ENCODE results near the gene CSH1. TPM values are rescaled to one million over a fixed set of nuclear protein-coding genes. Genes with fewer than 3 reads are reported as not detected.
"Not testable (repeated sequence)": the region's sequence is repeated elsewhere in the genome, so short reads cannot be mapped to it uniquely, and the experiment has no call there.

Gene CSH1
- total RNA-seq, 4 donors from 2014 or later = not detected

- H3K27me3 ChIP-seq; H3K27ac ChIP-seq; DNase-seq; H3K9me3 ChIP-seq; H3K4me1 ChIP-seq; intact Hi-C loops (cut with DNase I); H3K4me3 ChIP-seq; H3K36me3 ChIP-seq: not testable (repeated sequence)
- no CpG with 5 or more reads among the region's 7 CpGs for WGBS, 2 donors
Measured at GRCh38 chr17:63873577-63873976, 22.8 kb downstream of the CSH1 start, which contains the start of gene CSH2. TSS of gene CSH2 (minus strand) at chr17:63873677. CDS start at chr17:63873614, 63 bp downstream.

GRCh38 chr17:63871646-63872365, 24.6 kb downstream of the CSH1 start:
- H3K4me1 ChIP-seq; DNase-seq; H3K4me3 ChIP-seq; H3K36me3 ChIP-seq; H3K27ac ChIP-seq; intact Hi-C loops (cut with DNase I); H3K9me3 ChIP-seq; H3K27me3 ChIP-seq: not testable (repeated sequence)
- WGBS, 2 donors = 89% methylated on average over 11 to 13 of the region's 15 CpGs

GRCh38 chr17:63870292-63870665, 26.1 kb downstream of the CSH1 start:
- WGBS, 2 donors = 78 to 82% methylated on average over 4 of the region's 4 CpGs
- H3K4me3 ChIP-seq; H3K36me3 ChIP-seq; H3K9me3 ChIP-seq; H3K27me3 ChIP-seq; DNase-seq; intact Hi-C loops (cut with DNase I); H3K4me1 ChIP-seq; H3K27ac ChIP-seq: not testable (repeated sequence)

DNA sequence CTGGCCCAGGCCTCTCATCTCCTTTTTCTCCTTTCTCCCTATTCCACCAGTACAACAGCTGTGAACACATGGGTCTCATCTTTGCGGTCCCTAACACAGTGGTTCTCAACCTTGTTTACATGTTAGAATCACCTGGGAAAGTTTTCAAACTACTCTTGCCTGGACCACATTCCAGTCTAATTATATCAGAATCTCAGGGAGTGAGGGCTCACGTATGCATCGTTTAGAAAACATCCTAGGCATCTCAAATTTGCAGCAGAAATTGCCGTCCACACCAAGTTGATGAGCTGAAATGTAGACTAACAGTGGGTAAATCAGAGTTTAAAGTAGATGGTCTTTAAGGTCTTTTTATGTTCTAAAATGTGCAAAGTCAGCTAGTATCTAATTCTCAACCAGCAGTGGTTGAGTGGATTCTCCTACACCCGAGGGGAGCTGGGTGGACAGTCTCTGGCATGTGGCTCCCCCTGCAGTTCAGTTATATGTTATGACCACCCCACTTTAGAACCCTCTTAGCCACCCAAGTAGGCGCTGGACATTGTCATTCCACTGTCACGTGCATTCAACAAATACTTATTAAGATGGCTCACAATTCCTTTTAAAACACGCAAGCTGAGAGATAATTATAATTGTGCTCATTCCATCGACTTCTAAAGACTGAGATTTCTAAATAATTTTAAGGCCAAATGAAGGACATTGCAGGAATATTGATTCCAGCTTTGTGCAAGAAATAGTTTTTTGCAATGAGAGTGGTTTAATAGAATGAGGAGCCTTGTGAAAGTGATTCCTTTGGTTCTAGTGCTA, 26.7 kb downstream of the CSH1 start:
- DNase-seq; H3K9me3 ChIP-seq; intact Hi-C loops (cut with DNase I); H3K27ac ChIP-seq; H3K36me3 ChIP-seq; H3K27me3 ChIP-seq; H3K4me1 ChIP-seq; H3K4me3 ChIP-seq: not testable (repeated sequence)
- 37 to 52% methylated on average over 8 to 9 of the region's 9 CpGs for WGBS, 2 donors

DNA sequence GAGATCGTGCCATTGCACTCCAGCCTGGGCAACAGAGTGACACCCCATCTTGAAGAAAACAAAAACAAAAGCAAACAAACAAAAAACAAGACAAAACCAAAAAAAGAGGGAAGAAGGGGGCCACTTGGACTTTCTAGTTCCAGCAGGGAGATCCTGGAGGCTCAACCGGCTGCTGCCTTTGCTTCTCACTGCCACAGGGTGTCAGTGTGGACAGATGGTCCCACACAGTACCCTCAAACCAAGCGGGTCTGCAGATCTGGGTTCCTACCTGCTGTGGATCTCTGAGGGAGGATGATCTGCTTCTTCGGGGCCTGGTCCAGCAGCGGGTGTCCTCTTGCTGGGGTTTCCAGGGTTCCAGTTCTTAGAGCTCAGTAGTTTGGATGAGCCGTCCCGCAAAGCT, 29.7 kb downstream of the CSH1 start:
- H3K9me3 ChIP-seq; H3K36me3 ChIP-seq; H3K4me3 ChIP-seq; H3K27ac ChIP-seq; H3K27me3 ChIP-seq; intact Hi-C loops (cut with DNase I); DNase-seq; H3K4me1 ChIP-seq: not testable (repeated sequence)
- WGBS, 2 donors = 69 to 74% methylated on average over 3 to 6 of the region's 7 CpGs

GRCh38 chr17:63859257-63859656, 37.1 kb downstream of the CSH1 start:
- Histone ChIP-seq H3K4me3 (no peak overlapping the region), H3K36me3 (no peaks in the 10 kb centered on the region), H3K4me1 (no peaks in the 10 kb centered on the region), H3K27me3 (no peaks in the 10 kb centered on the region), H3K27ac (no peak overlapping the region), H3K9me3 (no peaks in the 10 kb centered on the region)
- TF ChIP-seq POLR2A (IDR thresholded peaks at IDR 0.05) = no peak
- TF ChIP-seq, protein P1, sequence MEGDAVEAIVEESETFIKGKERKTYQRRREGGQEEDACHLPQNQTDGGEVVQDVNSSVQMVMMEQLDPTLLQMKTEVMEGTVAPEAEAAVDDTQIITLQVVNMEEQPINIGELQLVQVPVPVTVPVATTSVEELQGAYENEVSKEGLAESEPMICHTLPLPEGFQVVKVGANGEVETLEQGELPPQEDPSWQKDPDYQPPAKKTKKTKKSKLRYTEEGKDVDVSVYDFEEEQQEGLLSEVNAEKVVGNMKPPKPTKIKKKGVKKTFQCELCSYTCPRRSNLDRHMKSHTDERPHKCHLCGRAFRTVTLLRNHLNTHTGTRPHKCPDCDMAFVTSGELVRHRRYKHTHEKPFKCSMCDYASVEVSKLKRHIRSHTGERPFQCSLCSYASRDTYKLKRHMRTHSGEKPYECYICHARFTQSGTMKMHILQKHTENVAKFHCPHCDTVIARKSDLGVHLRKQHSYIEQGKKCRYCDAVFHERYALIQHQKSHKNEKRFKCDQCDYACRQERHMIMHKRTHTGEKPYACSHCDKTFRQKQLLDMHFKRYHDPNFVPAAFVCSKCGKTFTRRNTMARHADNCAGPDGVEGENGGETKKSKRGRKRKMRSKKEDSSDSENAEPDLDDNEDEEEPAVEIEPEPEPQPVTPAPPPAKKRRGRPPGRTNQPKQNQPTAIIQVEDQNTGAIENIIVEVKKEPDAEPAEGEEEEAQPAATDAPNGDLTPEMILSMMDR (IDR thresholded peaks at IDR 0.05) = no peak
- 71 to 75% methylated on average over 2 to 3 of the region's 3 CpGs for WGBS, 2 donors
- no peak for DNase-seq
- intact Hi-C loops (cut with DNase I) = no loop called here

DNA sequence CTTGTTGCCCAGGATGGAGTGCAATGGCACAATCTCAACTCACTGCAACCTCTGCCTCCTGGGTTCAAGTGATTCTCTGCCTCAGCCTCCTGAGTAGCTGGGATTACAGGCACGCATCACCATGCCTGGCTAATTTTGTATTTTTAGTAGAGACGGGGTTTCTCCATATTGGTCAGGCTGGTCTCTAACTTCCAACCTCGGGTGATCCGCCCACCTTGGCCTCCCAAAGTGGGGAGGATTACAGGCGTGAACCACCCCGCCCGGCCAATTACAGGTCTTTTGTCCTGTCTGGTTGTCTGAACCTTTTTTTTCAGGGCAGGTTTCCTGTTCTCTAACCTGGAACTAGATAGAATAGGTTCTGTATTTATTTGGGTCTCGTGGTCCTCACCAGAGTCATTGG, 39.9 kb downstream of the CSH1 start:
- H3K9me3 ChIP-seq; H3K27ac ChIP-seq; intact Hi-C loops (cut with DNase I); H3K4me3 ChIP-seq; H3K27me3 ChIP-seq; DNase-seq; H3K4me1 ChIP-seq; H3K36me3 ChIP-seq: not testable (repeated sequence)
- 75 to 82% methylated on average over 7 to 8 of the region's 8 CpGs for WGBS, 2 donors

DNA sequence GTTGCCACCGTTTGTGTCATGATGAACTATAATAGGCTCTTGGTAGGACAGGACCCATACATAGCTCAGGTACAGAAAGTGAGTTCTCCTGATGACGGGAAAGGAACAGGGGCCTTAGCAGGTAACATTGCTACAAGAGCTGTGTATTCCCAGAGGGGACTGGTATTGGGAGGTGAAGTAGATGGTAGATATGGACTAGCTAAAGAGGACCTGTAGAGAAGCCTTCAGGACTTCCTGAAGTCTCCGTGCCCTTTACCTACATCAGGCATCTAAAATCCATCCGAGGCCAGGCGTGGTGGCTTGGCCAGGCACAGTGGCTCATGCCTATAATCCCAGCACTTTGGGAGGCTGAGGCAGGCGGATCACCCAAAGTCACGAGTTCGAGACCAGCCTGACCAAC, 41.2 kb downstream of the CSH1 start:
- intact Hi-C loops (cut with DNase I) = no loop called here
- Histone ChIP-seq H3K4me3 (no peak overlapping the region), H3K9me3 (no peaks in the 10 kb centered on the region), H3K4me1 (no peaks in the 10 kb centered on the region), H3K27ac (no peak overlapping the region), H3K27me3 (no peaks in the 10 kb centered on the region), H3K36me3 (no peaks in the 10 kb centered on the region)
- no peak for TF ChIP-seq POLR2A (IDR thresholded peaks at IDR 0.05)
- TF ChIP-seq, protein P1 (IDR thresholded peaks at IDR 0.05) = no peak
- 92% methylated on average over 6 of the region's 8 CpGs; no CpG with 5 or more reads in 1 of the 2 donors for WGBS, 2 donors
- no peak for DNase-seq
